Limb (tissue), 2 donors: ENCODE measurements around the gene UFSP1.
"Not testable (repeated sequence)": the region's sequence is repeated elsewhere in the genome, so short reads cannot be mapped to it uniquely, and the experiment has no call there.

Experiments
- DNase-seq, 2 donors: peaks; one replicate each; pipeline ENCODE4 v3.0.0-alpha.2; 2016; ENCODE audit errors: extremely low spot score in 2 of 2

The UFSP1 gene

GRCh38 chr7:100888988-100889750 is at the start of gene UFSP1:
UFSP1 (minus strand) TSS chr7:100889715; CDS start chr7:100889271, 444 bp downstream.
- DNase-seq, result no peak

GRCh38 chr7:100936167-100936566 is 46.7 kb upstream of the UFSP1 start:
- DNase-seq, result not testable (repeated sequence)

- not testable (repeated sequence) for DNase-seq
Measured at GRCh38 chr7:100935381-100935780, 45.9 kb upstream of the UFSP1 start.

GRCh38 chr7:100933734-100934133 is 44.2 kb upstream of the UFSP1 start:
- DNase-seq, result no peak

GRCh38 chr7:100929808-100930174 is 40.3 kb upstream of the UFSP1 start:
- no peak for DNase-seq

- not testable (repeated sequence) for DNase-seq
Measured at GRCh38 chr7:100923616-100924015, 34.1 kb upstream of the UFSP1 start.

- DNase-seq, result no peak
Measured at GRCh38 chr7:100921039-100921438, 31.5 kb upstream of the UFSP1 start.

- not testable (repeated sequence) for DNase-seq
Measured at GRCh38 chr7:100919779-100920437, 30.4 kb upstream of the UFSP1 start.

GRCh38 chr7:100919335-100919734 is 29.8 kb upstream of the UFSP1 start:
- not testable (repeated sequence) for DNase-seq

GRCh38 chr7:100914879-100915447 is 25.4 kb upstream of the UFSP1 start:
- DNase-seq, result no peak

- DNase-seq, result no peak
Measured at GRCh38 chr7:100914208-100914878, 24.8 kb upstream of the UFSP1 start.

GRCh38 chr7:100911484-100911883 is 22.0 kb upstream of the UFSP1 start:
- no peak for DNase-seq

GRCh38 chr7:100910443-100910842 is 20.9 kb upstream of the UFSP1 start:
- not testable (repeated sequence) for DNase-seq

- DNase-seq, result no peak
Measured at GRCh38 chr7:100908512-100908911, 19.0 kb upstream of the UFSP1 start.

GRCh38 chr7:100902638-100903037 is 13.1 kb upstream of the UFSP1 start:
- no peak for DNase-seq

GRCh38 chr7:100901921-100902332 is 12.4 kb upstream of the UFSP1 start:
- no peak for DNase-seq

- DNase-seq, result no peak
Measured at GRCh38 chr7:100900978-100901377, 11.5 kb upstream of the UFSP1 start.

- DNase-seq, result no peak
Measured at GRCh38 chr7:100899432-100899831, 9.9 kb upstream of the UFSP1 start.

GRCh38 chr7:100897772-100898454 is 8.4 kb upstream of the UFSP1 start:
- DNase-seq, result no peak

GRCh38 chr7:100896732-100897608 is 7.5 kb upstream of the UFSP1 start:
- DNase-seq, result peak in 1 of 2 donors; percentile 80
